OCI-LY7 (cell line): ENCODE data around the gene GALNT12.

ENCODE experiments used
- EZH2phosphoT487 ChIP-seq: fragments of 200-600 bp; sonication (generic); IDR thresholded peaks from 2 replicates; pipeline ENCODE4 v1.6.1; 2018; ENCODE audit warnings: low read depth, borderline replicate concordance, mild to moderate bottlenecking, mixed run types, antibody characterized with exemption, low read length, moderate library complexity, mixed read lengths
- TF ChIP-seq, protein P1 (sequence below): fragments of 200-600 bp; sonication (generic); conservative IDR thresholded peaks from 2 replicates; pipeline ENCODE4 v1.5.1; 2014; ENCODE audit warnings: mild to moderate bottlenecking, antibody characterized with exemption, low read length, moderate library complexity, mixed read lengths

DNA sequence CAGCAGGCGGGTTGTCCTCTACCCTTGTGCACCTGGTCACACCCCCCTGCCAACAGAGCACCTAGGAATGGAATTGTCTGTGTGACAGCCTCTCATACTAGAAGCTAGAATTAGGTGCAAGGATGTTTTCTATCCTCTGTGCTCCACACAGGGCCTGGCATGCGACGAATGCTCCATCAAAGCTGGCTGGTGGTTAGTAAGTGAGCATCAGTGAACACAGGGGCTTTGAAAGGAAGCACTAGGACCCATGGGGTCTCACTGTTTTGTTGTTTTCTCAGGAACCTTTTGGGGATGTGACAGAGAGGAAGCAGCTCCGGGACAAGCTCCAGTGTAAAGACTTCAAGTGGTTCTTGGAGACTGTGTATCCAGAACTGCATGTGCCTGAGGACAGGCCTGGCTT lies 32.3 kb downstream of the GALNT12 start:
- TF ChIP-seq, protein P1, sequence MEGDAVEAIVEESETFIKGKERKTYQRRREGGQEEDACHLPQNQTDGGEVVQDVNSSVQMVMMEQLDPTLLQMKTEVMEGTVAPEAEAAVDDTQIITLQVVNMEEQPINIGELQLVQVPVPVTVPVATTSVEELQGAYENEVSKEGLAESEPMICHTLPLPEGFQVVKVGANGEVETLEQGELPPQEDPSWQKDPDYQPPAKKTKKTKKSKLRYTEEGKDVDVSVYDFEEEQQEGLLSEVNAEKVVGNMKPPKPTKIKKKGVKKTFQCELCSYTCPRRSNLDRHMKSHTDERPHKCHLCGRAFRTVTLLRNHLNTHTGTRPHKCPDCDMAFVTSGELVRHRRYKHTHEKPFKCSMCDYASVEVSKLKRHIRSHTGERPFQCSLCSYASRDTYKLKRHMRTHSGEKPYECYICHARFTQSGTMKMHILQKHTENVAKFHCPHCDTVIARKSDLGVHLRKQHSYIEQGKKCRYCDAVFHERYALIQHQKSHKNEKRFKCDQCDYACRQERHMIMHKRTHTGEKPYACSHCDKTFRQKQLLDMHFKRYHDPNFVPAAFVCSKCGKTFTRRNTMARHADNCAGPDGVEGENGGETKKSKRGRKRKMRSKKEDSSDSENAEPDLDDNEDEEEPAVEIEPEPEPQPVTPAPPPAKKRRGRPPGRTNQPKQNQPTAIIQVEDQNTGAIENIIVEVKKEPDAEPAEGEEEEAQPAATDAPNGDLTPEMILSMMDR: no peak
- no peak for TF ChIP-seq EZH2phosphoT487
